DMS114 treated with DMSO at 0.1 percent for 48 hours (cell line): Measurements from ENCODE around the gene FXYD7.
"Not testable (repeated sequence)": the region's sequence is repeated elsewhere in the genome, so short reads cannot be mapped to it uniquely, and the experiment has no call there.

ENCODE experiments used
- DNase-seq: peaks from one replicate; lab custom pipeline; 2025; ENCODE audit not compliant: unreplicated experiment; lab: John Stamatoyannopoulos, UW

Gene FXYD7

GRCh38 chr19:35194012-35194984 is 51.2 kb downstream of the FXYD7 start:
- no peak for DNase-seq

GRCh38 chr19:35195830-35196229 is 52.8 kb downstream of the FXYD7 start:
- DNase-seq, result no peak

- DNase-seq, result not testable (repeated sequence)
Observed at GRCh38 chr19:35196861-35197260, 53.8 kb downstream of the FXYD7 start.

DNA sequence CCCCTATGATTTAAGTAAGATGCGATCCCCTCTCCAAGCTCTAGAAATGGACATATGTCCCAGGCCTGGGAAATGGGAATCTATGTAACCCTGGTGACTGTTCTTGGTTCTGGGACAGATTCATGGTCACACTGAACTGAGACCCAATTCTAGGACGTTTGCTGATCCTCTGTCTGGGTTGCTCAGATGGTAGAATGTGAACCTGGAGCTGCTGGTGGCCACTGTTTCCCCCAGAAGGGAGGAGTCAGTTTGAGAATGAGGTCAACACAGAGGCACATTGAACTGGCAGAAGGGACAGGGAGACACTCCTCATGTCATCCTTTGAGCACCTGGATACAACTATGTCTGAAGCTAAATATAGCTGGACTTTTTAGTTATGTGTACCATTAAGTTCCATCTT is 56.4 kb downstream of the FXYD7 start:
- DNase-seq, result no peak

DNA sequence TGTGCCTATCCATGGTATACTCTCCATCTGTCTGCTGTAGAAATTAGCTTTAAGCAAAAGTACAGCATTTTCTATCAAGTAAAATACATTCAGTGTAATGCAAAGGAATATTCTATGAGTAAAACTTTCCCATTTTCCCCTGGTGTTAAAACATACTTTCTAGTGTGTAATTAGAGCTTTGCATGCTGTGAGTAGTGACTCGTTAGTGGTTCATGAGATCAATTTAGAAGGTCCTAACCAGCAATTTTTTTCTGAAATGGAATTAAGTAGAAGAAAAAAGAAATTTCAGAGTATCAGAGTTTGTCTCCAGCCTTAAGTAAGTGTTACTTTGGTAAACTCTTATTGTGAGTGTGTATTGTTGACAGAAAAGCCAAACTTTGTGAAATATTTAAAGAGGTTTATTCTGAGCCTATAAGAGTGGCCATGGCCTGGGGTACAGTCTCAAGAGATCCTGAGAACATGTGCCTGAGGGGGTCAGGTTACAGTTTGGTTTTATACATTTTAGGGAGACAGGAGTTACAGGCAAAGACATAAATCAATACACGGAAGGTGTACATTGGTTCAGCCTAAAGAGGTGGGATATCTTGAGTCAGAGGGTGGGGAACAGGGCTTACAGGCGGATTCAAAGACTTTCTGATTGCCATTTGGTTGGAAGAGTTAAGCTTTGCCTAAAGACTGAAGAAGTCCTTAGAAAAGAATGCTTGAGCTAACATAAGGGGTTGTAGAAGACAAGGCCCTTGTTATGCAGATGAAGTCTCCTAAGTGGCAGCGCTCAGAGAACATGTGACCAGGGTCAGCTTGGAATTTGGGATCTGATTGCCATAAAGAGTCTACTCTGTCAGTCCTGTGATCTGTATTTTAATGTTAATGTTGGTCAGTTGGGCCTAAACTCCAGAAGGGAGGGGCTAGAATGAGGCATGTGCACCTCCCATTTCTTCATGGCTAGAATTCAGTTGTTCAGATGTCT is 60.0 kb downstream of the FXYD7 start:
- no peak for DNase-seq
